GM19463 (cell line): ENCODE measurements around the gene THOP1.
"Not testable (repeated sequence)": the region's sequence is repeated elsewhere in the genome, so short reads cannot be mapped to it uniquely, and the experiment has no call there.

Experiments used
- ATAC-seq: cut with Tn5 transposase; IDR thresholded peaks from one replicate; pipeline ENCODE4 v1.9.1; 2021; ENCODE audit warnings: mild to moderate bottlenecking, moderate library complexity; ENCODE audit not compliant: unreplicated experiment

The THOP1 gene

DNA sequence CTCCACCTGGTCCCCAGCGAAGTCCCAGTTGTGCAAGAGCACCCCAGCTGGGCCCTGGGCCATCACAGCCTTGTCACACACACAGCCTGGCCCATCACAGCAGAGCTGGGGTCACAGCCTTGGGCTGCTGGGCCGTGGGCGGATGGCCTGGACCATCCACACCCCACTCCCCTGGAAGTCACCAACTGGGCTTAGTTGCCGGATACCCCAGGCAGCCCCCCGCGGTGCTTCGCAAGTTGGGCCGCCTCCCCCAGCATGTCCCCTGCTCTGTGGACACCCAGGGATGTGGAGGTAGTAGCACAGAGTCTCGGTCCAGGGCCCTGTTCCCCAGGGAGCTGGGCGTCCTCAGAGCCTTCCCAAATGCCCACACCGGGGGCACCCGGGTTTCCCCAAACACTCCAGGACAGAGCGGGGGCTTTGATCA lies 29.9 kb downstream of the THOP1 start:
- no peak for ATAC-seq

DNA sequence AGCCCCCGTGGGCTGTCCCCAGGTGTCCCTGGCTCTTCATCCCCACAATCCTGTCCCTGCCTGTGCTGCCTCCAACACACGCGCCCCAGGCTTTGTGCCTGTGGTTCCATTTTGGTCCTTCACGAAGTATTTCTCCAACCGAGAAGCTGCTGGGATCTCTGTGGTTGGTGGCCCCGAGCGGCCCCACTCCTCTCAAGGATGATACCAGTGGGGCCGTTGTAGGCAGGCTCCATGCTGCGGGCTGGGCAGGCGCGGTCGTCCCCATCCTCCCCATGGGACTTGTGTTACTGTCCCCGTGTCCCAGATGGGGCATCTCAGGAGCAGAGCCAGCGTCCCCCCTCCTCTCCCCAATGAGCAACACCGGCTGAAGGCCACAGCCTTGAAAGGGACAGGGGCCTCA lies 30.6 kb downstream of the THOP1 start:
- ATAC-seq = no peak

DNA sequence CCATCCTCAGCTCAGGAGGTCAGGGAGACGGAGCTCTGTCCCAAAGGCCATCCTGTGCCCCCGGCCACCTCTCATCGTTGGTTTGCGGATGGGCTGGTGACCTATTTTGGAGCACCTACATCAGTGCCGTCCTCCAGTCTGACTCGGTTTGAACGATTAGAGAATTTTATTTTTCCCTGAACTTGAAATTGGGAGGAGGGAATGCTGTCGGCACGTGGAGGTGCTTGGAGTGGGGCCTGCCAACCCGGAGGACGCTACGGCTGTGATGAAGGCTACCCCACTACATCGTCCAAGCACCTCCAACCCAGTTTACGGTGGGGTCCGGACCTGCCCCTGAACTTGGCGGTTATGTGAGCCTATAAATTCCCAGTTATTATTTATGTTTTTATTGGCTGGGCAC lies 31.3 kb downstream of the THOP1 start:
- ATAC-seq = no peak

GRCh38 chr19:2817237-2817829 lies 32.0 kb downstream of the THOP1 start:
- ATAC-seq = not testable (repeated sequence)

- ATAC-seq = peak; percentile 86
These were observed 34.3 kb downstream of the THOP1 start, which contains the start of gene ZNF554 for GRCh38 chr19:2819540-2820111. Gene ZNF554 (plus strand): TSS chr19:2819868. CDS start chr19:2820072, 204 bp downstream.

GRCh38 chr19:2820112-2820702 lies 34.9 kb downstream of the THOP1 start:
- ATAC-seq = no peak

GRCh38 chr19:2822846-2823245 lies 37.5 kb downstream of the THOP1 start:
- ATAC-seq = no peak

DNA sequence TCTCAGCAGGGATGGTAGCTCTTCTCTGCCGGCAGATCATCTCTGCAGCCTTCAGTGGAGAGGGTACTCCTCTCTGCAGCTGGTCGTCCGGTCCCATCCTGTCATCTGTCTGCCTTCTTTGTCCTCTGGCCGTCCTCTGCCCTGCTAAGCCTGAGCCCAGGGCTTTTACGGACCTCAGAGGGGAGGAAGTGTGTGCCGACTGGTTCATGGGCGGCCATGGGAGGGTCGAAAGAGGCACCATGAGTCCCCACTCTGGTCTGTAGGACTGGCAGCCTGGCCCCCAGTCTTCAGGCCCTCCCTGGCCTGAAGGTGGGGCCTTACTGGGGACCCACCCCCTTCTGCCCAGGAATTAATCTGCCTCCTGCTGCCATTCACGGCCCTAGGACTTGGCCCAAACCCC lies 38.3 kb downstream of the THOP1 start:
- no peak for ATAC-seq

DNA sequence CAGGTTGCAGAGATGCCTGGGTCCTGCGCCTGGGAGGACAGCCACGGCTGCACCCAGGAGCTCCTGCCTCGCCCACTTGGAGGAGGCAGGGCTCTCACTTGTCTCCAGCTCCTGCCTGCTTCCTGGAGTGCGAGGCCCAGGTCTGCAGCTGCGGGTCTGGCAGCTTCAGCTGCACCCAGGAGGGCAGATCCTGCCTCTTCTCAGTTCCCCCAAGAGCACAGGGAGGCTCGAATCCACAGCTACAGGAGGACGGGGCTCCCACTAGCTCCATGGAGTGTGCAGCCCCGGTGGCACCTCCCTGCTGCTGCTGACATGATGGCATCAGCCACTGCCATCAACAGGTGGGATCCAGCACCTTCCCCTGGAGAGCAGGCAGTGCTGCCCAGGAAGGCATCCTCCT lies 38.8 kb downstream of the THOP1 start:
- ATAC-seq = no peak

- ATAC-seq = no peak
These were observed 41.7 kb downstream of the THOP1 start for GRCh38 chr19:2827022-2827421.

GRCh38 chr19:2827840-2828489 lies 42.7 kb downstream of the THOP1 start:
- ATAC-seq = no peak

- ATAC-seq = no peak
These were observed 49.1 kb downstream of the THOP1 start for GRCh38 chr19:2834294-2834871.

GRCh38 chr19:2837430-2837829 lies 52.1 kb downstream of the THOP1 start:
- no peak for ATAC-seq

DNA sequence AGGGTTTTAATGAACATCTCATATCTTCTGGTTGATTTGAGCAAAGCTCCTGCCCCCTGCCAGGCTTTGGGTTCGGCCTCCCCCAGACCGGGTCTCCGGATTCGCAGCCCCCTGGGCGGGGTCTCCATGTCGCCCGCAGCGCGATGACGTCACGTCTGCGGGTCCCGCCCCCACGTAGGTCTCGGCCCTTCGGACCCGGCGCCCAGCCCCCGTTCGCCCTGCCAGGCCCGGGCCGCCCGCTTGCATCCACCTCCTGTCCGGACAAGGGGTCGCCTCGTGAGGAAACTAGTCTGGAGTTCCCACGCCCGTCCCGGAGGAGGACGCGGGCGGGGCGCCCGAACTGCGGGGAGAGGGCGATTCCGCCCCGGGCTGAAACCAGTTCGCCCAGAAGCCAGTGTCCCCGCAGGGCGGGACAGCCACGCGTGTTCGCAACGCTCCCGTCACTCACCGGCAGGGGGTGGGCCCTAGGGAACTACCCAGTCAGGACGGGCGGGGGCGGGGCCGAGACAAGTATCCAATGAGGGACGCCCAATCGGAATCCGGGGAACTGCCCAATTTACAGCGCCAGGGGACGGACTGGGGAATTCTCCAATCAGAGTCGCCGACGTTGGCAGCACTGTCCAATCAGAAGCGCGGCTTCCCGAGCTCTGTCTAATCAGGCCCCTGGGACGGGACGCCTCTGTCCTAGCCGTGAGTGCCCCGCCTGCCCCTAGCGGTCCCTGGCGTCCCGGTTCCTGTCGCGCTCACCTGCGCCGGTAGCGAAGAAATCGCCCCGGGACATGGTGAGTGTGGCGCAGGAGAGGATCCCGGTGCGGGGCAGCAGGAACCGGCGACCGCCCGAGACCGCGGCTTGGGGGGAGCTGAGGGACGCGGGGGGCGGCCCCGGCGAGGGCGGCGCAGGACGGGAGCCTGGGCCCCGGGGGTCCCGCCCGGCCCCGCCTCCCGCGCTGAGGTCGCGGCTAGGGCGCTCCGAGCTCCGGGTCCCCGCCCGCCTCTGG lies 55.8 kb downstream of the THOP1 start, which contains the start of gene ZNF555:
Gene ZNF555 (plus strand): TSS at position 682 of the 998 bp plus-strand sequence. CDS start 98 bp downstream, at position 780.
- ATAC-seq = peak; percentile 93

DNA sequence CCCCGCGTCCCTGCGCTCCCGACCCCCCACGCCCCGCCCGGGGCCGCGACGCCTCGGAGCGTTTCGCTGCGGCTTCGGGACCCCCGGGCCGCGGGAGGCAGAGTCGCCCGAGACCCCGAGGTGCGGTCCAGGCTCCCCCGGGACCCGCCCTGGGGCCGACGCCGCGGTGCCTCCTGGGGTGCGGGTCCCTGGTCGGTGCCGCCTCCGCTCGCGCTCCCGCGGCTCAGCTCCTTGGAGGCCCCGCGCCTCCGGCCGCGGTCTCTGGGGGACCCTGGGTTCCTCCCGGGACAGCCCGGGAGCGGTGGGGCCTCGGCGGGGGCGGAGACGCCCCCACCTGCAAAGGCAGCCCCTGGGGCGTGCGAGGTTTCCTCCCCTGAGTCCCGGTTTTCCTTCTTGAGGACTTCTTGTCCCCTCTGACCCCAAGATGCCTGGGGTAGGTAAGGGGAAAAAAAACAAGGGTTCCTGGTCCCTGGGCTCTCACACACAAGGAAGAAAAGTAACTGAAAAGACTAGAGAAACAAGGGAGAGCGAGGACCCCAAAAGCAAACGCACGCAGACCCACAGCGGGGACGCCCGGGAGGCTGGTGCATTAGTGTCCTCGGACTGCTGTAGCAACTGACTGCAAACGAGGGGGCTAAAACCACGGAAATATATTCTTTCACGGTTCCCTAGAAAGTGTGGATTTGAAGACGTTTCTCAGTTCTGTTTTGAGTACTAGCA lies 56.7 kb downstream of the THOP1 start:
- ATAC-seq = no peak

GRCh38 chr19:2845107-2845506 lies 59.8 kb downstream of the THOP1 start:
- ATAC-seq = no peak

GRCh38 chr19:2846180-2846894 lies 61.0 kb downstream of the THOP1 start:
- ATAC-seq = no peak

- ATAC-seq = no peak
These were observed 62.2 kb downstream of the THOP1 start for GRCh38 chr19:2847507-2847906.

DNA sequence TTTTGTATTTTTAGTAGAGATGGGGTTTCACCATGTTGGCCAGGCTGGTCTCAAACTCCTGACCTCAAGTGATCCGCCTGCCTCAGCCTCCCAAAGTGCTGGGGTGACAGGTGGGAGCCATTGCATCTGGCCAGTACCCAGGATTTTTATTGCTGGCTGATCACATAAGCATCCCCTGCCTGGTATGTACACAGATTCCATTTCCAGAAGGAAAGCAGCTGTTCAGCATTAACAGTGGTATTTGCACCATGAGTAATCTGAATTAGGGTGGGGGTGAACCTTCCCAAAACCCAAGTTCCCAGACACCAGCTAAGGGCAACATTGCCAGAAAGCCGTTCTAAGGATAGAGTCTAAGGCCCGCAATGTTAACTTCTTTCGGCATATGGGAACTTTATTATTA lies 63.3 kb downstream of the THOP1 start:
- ATAC-seq = no peak
